Uterine smooth muscle cell (primary cell): ENCODE data around the gene EDN1. TPM values are rescaled to one million over a fixed set of nuclear protein-coding genes. Genes with fewer than 3 reads are reported as not detected.

Source experiments
- total RNA-seq: library from RNA; depleted of rRNA; stranded (reverse); fragments of >200 nt; gene quantifications from 2 replicates; pipeline ENCODE4 v1.2.3, GENCODE V29; 2014

Gene EDN1
- 0.75 and 1.3 TPM in 2 replicates for total RNA-seq

GRCh38 chr6:12289933-12290820, at the start of gene EDN1:
Gene EDN1, plus strand, starts transcription at chr6:12290361. Its CDS starts 269 bp downstream, at chr6:12290630.

